Stomach (tissue), 4 donors: ENCODE measurements around the gene HUNK.

Experiments
- CTCF ChIP-seq, 7 experiments: fragments of 450-650 bp in 4 of 7; fragments of 200-600 bp in 3 of 7; sonication (generic) in 3 of 7; IDR thresholded peaks; one replicate each; pipeline ENCODE4 v1.5.1; 2016 to 2019; ENCODE audit warnings: antibody characterized with exemption in 7 of 7, control low read depth in 2 of 7, mild to moderate bottlenecking in 1 of 7
- POLR2A ChIP-seq, 4 donors: fragments of 450-650 bp; IDR thresholded peaks; one replicate each; pipeline ENCODE4 v1.6.1; 2016; ENCODE audit warnings: antibody characterized with exemption in 4 of 4, control low read depth in 2 of 4, mild to moderate bottlenecking in 1 of 4, moderate library complexity in 1 of 4

GRCh38 chr21:31877463-31877957 is 4.7 kb downstream of the HUNK start:
- no peak for TF ChIP-seq CTCF (IDR thresholded peaks at IDR 0.05)
- TF ChIP-seq POLR2A (IDR thresholded peaks at IDR 0.05) = no peak
